NCI-H524 (cell line): ENCODE measurements around the gene CADPS2.

Source experiments
- DNase-seq, 2 experiments: peaks; one replicate each; lab custom pipeline; 2025; lab: John Stamatoyannopoulos, UW

Gene CADPS2

GRCh38 chr7:122600630-122601029 lies 285.6 kb downstream of the CADPS2 start:
- no peak for DNase-seq

- no peak for DNase-seq
These were observed 286.2 kb downstream of the CADPS2 start for GRCh38 chr7:122600042-122600441.

GRCh38 chr7:122597277-122597676 lies 289.0 kb downstream of the CADPS2 start:
- DNase-seq: no peak

- no peak for DNase-seq
These were observed 290.4 kb downstream of the CADPS2 start for GRCh38 chr7:122595885-122596284.

GRCh38 chr7:122588621-122589020 lies 297.6 kb downstream of the CADPS2 start:
- no peak for DNase-seq

- DNase-seq: no peak
These were observed 301.5 kb downstream of the CADPS2 start for GRCh38 chr7:122584676-122585251.

- DNase-seq: no peak
These were observed 307.9 kb downstream of the CADPS2 start for GRCh38 chr7:122578350-122578749.

- DNase-seq: no peak
These were observed 308.7 kb downstream of the CADPS2 start for GRCh38 chr7:122577449-122578003.

- no peak for DNase-seq
These were observed 313.6 kb downstream of the CADPS2 start for GRCh38 chr7:122572706-122573105.

GRCh38 chr7:122561326-122561725 lies 324.9 kb downstream of the CADPS2 start:
- no peak for DNase-seq

- DNase-seq: no peak
These were observed 329.3 kb downstream of the CADPS2 start for GRCh38 chr7:122556873-122557542.

GRCh38 chr7:122556219-122556618 lies 330.0 kb downstream of the CADPS2 start:
- DNase-seq: no peak

- DNase-seq: no peak
These were observed 332.5 kb downstream of the CADPS2 start for GRCh38 chr7:122553761-122554160.

- no peak for DNase-seq
These were observed 333.5 kb downstream of the CADPS2 start for GRCh38 chr7:122552769-122553168.

- peak in 1 of 2 experiments; percentile 29 for DNase-seq
These were observed 335.7 kb downstream of the CADPS2 start for GRCh38 chr7:122550545-122550944.

- DNase-seq: no peak
These were observed 336.7 kb downstream of the CADPS2 start for GRCh38 chr7:122549578-122549977.

- peak; percentile 61 to 83 for DNase-seq
These were observed 339.8 kb downstream of the CADPS2 start for GRCh38 chr7:122546496-122546895.

- no peak for DNase-seq
These were observed 341.8 kb downstream of the CADPS2 start for GRCh38 chr7:122544463-122544862.

- no peak for DNase-seq
These were observed 342.4 kb downstream of the CADPS2 start for GRCh38 chr7:122543891-122544290.

GRCh38 chr7:122543166-122543565 lies 343.1 kb downstream of the CADPS2 start:
- DNase-seq: no peak

- no peak for DNase-seq
These were observed 351.2 kb downstream of the CADPS2 start for GRCh38 chr7:122535086-122535485.

GRCh38 chr7:122532406-122533269 lies 353.6 kb downstream of the CADPS2 start:
- peak in 1 of 2 experiments; percentile 26 for DNase-seq
